Erythroblast (primary cell): Measurements from ENCODE around the gene NFIB.

Source experiments
- GATA1 ChIP-seq: IDR thresholded peaks from 2 replicates; pipeline ENCODE4 v1.6.1; 2011; ENCODE audit warnings: low read depth, mild to moderate bottlenecking, control low read depth, low read length, moderate library complexity
- POLR2A ChIP-seq: IDR thresholded peaks from 2 replicates; pipeline ENCODE4 v1.6.1; 2011; ENCODE audit warnings: mild to moderate bottlenecking, low read length

- no peak for TF ChIP-seq POLR2A
- no peak for TF ChIP-seq GATA1
These were observed 35.8 kb upstream of the NFIB start for GRCh38 chr9:14349447-14350348.
